NCI-H2107 (cell line): ENCODE measurements around the gene COL20A1.
"Not testable (repeated sequence)": the region's sequence is repeated elsewhere in the genome, so short reads cannot be mapped to it uniquely, and the experiment has no call there.

Experiments used
- DNase-seq: peaks from one replicate; lab custom pipeline; 2025; lab: John Stamatoyannopoulos, UW

The COL20A1 gene

GRCh38 chr20:63333241-63333836 is 40.4 kb downstream of the COL20A1 start:
- DNase-seq, result no peak

DNA sequence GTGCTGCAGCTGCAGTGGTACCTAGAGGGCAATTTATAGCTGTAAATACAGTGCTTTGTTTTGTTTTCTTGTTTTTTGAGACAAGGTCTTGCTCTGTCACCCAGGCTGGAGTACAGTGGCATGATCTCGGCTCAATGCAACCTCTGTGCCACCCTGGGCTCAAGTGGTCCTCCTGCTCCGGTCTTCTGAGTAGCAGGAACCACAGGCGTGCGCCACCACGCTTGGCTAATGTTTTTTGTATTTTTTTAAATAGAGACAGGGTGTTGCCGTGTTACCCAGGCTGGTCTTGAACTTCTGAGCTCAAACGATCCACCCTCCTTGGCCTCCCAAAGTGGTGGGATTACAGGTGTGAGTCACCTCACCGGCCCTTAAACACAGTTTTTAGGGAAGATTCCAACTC is 41.4 kb downstream of the COL20A1 start:
- DNase-seq, result no peak

- DNase-seq, result not testable (repeated sequence)
These were observed 42.1 kb downstream of the COL20A1 start for GRCh38 chr20:63335060-63335459.

DNA sequence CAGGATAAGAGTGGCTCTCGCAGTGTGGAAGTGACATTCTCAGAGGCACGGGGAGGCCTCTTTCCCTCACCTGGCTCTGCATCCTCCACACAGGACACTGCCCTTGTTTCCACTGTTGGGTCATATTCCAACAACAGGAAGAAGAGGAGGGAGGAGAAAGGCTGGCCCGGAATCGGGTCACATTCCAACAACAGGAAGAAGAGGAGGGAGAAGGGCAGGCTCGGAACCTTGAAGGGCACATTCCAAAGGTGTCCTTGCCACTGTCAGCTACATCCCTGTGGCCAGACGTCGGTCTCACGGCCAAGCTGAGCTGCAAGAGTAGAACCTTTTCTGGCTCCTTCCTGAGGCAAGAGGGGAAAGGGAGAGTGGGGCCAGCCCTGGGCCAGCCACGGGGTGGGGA is 42.7 kb downstream of the COL20A1 start:
- DNase-seq, result no peak

GRCh38 chr20:63336232-63336752 is 43.3 kb downstream of the COL20A1 start:
- DNase-seq, result no peak

GRCh38 chr20:63337786-63338420 is 44.9 kb downstream of the COL20A1 start:
- DNase-seq, result no peak

- DNase-seq, result not testable (repeated sequence)
These were observed 46.4 kb downstream of the COL20A1 start for GRCh38 chr20:63339154-63340094.

DNA sequence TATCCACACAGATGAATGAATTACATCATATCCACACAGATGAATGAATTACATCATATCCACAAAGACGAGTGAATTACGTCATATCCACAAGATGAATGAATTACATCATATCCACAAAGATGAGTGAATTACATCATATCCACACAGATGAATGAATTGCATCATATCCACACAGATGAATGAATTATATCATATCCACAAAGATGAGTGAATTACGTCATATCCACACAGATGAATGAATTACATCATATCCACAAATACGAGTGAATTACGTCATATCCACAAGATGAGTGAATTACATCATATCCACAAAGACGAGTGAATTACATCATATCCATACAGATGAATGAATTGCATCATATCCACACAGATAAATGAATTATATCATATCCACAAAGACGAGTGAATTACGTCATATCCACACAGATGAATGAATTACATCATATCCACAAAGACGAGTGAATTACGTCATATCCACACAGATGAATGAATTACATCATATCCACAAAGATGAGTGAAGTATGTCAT is 47.2 kb downstream of the COL20A1 start:
- not testable (repeated sequence) for DNase-seq

- DNase-seq, result no peak
These were observed 49.8 kb downstream of the COL20A1 start for GRCh38 chr20:63342561-63343459.

- no peak for DNase-seq
These were observed 50.8 kb downstream of the COL20A1 start for GRCh38 chr20:63343460-63344445.

- no peak for DNase-seq
These were observed 51.8 kb downstream of the COL20A1 start for GRCh38 chr20:63344616-63345327.

- DNase-seq, result no peak
These were observed 52.5 kb downstream of the COL20A1 start for GRCh38 chr20:63345328-63346100.

- no peak for DNase-seq
These were observed 53.4 kb downstream of the COL20A1 start for GRCh38 chr20:63346131-63347080.

DNA sequence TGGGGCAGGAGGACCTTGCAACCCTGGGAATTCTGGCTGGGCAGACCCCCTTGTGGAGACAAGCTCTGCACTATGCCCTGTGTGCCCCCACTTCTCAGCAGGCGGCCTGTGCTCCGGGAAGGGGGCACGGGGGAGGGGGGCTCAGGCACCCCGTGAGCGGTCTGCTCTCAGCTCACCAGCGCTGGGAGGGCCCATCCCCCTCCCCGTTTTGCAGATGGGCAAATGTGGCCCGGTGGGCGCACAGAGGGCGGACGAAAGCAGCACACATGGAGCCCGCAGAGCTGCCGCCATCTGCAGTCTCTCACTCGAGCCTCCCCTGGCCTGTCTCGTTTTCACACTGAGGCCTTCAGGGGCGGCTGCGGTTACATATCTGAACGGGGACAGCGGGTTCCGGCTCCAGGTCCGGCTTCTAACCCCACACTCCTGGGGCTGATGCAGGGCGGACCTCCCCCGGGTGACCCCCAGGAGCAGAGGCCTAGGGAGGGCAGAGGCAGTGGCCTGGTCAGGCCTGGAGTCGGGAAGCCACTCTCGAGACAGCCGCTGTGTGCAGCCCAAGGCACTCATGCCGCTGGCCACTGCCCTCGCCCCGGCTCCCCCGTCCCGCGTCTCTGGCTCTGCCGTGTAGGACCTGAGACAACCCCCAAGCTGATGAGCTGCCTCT is 54.2 kb downstream of the COL20A1 start:
- DNase-seq, result no peak

- no peak for DNase-seq
These were observed 55.2 kb downstream of the COL20A1 start for GRCh38 chr20:63347950-63348827.
